ENCODE results near the gene ACP7.

The ACP7 gene

DNA sequence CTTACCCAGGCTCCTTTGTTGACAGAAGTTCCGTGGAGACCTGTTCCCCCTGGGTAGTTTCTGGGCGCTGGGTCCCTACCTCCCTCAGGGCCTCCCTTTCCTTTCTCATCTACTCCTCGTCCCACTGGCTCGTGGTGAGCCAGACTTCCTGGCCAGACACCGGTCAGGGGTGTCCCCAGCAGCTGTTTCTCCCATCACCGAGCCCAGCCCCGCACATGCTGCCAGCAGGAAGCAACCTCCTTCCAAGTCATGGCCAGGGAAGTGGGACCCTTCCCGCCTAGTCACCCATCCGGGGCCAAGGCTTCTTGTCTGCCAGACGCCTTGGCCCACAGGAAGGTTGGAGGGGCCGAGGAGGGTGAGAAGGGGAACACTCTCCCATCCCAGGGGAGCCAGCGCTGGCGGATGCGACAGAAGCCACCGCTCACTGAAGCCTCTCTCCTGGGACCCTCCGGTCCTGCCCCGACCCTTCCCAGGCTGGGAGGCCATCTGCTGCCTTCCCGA, 47.1 kb downstream of the ACP7 start:
- in situ Hi-C loops (cut with HindIII; ENCODE audit: low pct_unique_long_range_greater_than_20kb, low sequenced_read_pairs) = no loop called here
- no peak for TF ChIP-seq JUND (IDR thresholded peaks at IDR 0.05; ENCODE audit: low read depth)
- DNase-seq (ENCODE audit: low read depth in 1 of 2, low spot score in 1 of 2) = peak in 1 of 2 experiments; percentile 80

DNA sequence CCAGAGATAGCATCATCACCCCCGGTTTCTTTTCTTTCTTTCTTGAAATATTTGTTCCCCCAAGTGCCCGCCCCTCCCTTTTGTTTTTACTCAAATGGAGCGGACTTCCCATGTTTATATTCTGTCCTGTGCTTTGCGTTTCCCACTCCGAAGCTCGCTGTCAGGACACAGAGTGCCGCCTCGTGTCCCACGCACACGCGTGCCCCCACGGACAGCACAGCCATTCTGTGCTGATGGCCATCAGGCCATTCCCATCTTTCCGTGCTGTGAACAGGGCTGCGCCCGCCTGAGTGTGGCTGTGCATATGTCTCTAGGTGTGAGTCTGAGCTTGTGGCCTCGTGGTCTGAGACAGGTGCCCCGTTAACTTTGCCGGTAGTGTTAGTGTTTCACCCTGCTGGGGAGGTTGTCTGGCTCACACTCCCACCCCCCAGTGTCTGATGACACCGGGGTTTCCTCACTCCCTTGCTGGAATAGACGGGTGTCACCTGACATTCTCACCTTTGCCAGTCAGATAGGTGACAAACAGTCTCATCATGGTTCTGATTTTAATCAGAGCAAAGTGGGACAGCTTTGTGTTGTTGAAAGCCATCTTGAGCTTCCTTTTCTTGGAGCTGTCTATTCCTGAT, 48.3 kb downstream of the ACP7 start:
- in situ Hi-C loops (cut with HindIII; ENCODE audit: low pct_unique_long_range_greater_than_20kb, low sequenced_read_pairs) = no loop called here
- no peak for DNase-seq (ENCODE audit: low read depth in 1 of 2, low spot score in 1 of 2)
- TF ChIP-seq JUND (IDR thresholded peaks at IDR 0.05; ENCODE audit: low read depth) = no peak

GRCh38 chr19:39133431-39134270, 49.5 kb downstream of the ACP7 start:
- no peak for TF ChIP-seq JUND (IDR thresholded peaks at IDR 0.05; ENCODE audit: low read depth)
- DNase-seq (ENCODE audit: low read depth in 1 of 2, low spot score in 1 of 2) = no peak
- in situ Hi-C loops (cut with HindIII; ENCODE audit: low pct_unique_long_range_greater_than_20kb, low sequenced_read_pairs) = no loop called here

DNA sequence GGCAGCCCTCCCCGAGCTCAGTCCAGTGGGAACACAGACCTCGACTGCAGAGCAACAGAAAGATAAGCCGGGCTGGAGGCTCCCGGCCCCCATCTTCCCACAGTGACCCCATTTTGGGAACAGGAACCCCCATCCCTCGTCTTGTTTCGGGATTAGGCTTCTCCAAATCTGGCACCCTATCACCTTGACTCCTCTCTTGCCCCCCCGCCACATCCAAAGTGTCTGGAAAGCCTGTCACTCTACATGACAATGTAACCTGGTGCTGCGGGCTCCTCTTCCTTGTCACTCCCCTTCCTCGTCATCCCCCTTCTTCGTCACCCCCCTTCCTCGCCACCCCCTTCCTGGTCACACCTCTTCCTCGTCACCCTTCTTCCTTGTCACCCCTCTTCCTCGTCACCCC, 51.5 kb downstream of the ACP7 start:
- no peak for DNase-seq (ENCODE audit: low read depth in 1 of 2, low spot score in 1 of 2)
- in situ Hi-C loops (cut with HindIII; ENCODE audit: low pct_unique_long_range_greater_than_20kb, low sequenced_read_pairs) = no loop called here
- TF ChIP-seq JUND (IDR thresholded peaks at IDR 0.05; ENCODE audit: low read depth) = no peak

DNA sequence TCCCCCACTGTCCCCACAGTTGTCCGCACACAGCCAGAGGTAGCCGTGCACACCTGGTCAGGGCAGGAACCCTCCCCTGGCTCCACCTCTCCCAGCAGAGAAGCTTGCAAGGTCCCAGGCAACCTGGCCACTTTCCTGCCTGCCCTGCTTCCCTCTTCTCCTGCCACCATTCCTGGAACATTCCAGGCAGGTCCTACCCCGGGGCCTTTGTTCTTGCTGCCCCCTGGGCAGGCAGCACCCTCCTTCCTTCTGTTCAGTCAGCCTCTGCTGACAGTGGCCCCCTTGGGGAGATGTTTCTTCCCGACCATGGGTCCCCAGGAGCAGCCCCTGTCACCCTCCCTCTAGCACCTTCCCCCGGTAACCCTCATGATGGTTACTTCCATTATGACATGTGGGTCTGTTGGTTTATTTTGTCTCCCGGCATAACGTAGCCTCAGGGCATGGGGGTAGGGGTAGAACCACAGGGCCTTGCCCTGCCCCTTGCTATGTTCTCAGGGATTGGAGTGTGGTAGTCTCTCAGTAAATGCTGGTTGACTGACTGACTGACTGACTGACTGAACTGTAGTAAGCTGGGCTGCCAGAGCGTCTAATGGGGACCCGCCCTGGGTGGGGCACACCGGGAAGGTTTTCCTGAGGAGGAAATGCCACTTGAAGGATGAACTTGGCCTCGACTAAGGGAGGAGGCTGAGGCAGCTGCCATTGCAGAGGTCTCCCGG, 52.2 kb downstream of the ACP7 start:
- TF ChIP-seq JUND (IDR thresholded peaks at IDR 0.05; ENCODE audit: low read depth) = no peak
- DNase-seq (ENCODE audit: low read depth in 1 of 2, low spot score in 1 of 2) = no peak
- in situ Hi-C loops (cut with HindIII; ENCODE audit: low pct_unique_long_range_greater_than_20kb, low sequenced_read_pairs) = no loop called here

GRCh38 chr19:39137131-39137530, 53.0 kb downstream of the ACP7 start:
- in situ Hi-C loops (cut with HindIII; ENCODE audit: low pct_unique_long_range_greater_than_20kb, low sequenced_read_pairs) = no loop called here
- DNase-seq (ENCODE audit: low read depth in 1 of 2, low spot score in 1 of 2) = no peak

DNA sequence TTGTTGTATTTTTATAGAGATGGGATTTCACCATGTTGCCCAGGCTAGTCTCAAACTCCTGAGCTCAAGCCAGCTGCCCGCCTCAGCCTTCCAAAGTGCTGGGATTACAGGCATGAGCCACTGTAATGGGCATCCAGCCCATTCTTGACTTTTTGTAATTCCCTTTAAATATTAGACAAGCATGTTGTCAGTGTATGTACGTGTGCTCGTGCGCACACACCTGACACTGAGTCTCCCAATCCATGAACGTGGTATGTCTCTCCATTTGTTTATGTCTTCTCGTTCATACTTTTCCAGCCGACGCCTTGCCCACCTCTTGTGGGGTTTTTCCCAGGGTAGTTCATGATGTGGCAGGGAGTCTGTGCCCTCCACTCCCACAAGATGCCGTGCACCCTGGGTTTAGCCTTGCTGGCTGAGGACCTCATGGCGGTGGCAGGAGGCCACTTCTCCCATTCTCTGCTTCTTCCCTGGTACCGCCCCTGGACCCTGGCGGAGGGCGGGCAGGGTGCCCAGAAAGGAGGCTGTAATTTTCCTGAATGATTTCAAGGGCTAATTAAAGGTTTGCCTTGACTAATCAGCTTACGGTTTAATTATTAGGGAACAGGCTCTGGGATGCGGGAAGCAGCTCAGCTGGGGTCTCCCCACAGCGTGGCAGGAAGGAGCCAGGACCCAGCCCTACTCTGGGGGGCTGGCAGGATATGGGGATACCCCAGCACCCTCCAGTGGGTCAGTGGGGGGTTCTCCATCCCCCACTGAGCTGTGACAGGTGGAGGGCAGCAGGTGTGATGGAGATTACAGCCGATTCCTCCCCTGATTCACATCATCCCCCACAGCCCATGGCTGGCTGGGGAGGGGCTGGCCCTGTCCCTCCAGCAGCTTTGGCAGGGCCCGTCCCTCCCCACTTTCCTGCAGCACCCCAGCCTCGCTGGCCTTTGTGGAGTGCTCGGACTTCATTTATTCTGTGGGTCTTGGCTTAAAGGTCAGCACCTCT, 54.3 kb downstream of the ACP7 start:
- DNase-seq (ENCODE audit: low read depth in 1 of 2, low spot score in 1 of 2) = no peak
- no peak for TF ChIP-seq JUND (IDR thresholded peaks at IDR 0.05; ENCODE audit: low read depth)

More at GRCh38 chr19:39137131-39137530, 53.0 kb downstream of the ACP7 start:
- TF ChIP-seq JUND (IDR thresholded peaks at IDR 0.05; ENCODE audit: low read depth) = no peak

DNA sequence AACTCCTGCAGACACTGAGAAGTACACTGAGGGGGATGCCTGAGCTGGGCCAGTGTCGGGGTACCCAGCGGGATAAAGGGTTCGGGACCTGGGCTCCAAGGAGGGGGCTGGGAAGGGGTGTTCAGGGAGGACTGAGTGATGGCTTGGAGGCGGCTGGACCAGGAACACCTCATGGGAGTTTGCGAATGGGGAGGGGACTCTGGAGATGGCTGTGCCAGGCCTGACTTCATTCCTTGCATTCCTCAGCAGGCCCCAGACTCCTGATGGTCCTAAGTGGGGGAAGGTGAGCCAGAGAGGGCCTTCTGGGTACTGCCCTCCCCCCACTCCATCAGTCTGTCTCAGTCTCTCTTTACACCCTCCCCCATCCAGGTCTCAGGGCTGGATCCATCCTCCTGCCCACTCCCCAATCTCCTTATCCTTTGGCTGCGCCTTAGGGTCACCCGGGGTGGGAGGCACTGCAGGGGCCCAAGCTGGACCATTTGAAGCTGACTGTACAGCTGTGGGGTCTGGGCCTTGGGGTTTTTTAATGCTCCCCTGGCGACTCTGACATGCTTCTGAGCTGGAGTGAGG, 55.2 kb downstream of the ACP7 start:
- no peak for DNase-seq (ENCODE audit: low read depth in 1 of 2, low spot score in 1 of 2)
- no peak for TF ChIP-seq JUND (IDR thresholded peaks at IDR 0.05; ENCODE audit: low read depth)
- in situ Hi-C loops (cut with HindIII; ENCODE audit: low pct_unique_long_range_greater_than_20kb, low sequenced_read_pairs) = no loop called here

More for the DNA sequence above, 54.3 kb downstream of the ACP7 start:
- in situ Hi-C loops (cut with HindIII; ENCODE audit: low pct_unique_long_range_greater_than_20kb, low sequenced_read_pairs) = no loop called here

DNA sequence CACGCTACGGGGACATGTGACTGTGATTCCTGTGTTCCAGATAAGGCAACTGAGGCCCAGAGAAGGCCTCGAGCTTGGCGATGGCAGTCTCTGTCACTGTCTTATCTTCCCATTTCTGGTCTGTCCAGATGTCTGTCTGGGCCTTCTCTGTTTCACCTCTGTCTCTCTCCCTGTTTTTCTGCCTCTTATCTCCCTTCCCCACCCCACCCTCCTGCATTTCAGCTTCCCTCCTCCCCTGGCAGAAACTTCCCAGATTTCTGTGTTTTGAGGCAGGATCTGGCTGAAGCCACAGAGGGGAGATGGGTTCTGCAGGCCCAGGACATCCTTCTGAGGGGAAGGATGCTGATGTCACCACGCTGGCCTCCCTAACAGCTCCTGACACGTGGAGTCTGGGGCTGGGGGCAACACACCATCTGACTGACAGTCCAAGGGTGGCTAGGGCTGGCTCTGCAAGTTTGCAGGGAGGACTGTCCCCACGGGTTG, 55.8 kb downstream of the ACP7 start:
- DNase-seq (ENCODE audit: low read depth in 1 of 2, low spot score in 1 of 2) = no peak
- no peak for TF ChIP-seq JUND (IDR thresholded peaks at IDR 0.05; ENCODE audit: low read depth)
- in situ Hi-C loops (cut with HindIII; ENCODE audit: low pct_unique_long_range_greater_than_20kb, low sequenced_read_pairs) = no loop called here

GRCh38 chr19:39140594-39140993, 56.4 kb downstream of the ACP7 start:
- no peak for DNase-seq (ENCODE audit: low read depth in 1 of 2, low spot score in 1 of 2)
- no peak for TF ChIP-seq JUND (IDR thresholded peaks at IDR 0.05; ENCODE audit: low read depth)
- in situ Hi-C loops (cut with HindIII; ENCODE audit: low pct_unique_long_range_greater_than_20kb, low sequenced_read_pairs) = no loop called here

- in situ Hi-C loops (cut with HindIII; ENCODE audit: low pct_unique_long_range_greater_than_20kb, low sequenced_read_pairs) = no loop called here
- TF ChIP-seq JUND (IDR thresholded peaks at IDR 0.05; ENCODE audit: low read depth) = no peak
- no peak for DNase-seq (ENCODE audit: low read depth in 1 of 2, low spot score in 1 of 2)
These were observed 57.8 kb downstream of the ACP7 start for GRCh38 chr19:39141929-39142328.

Data from T47D (cell line).